GM12878 (cell line): ENCODE data around the gene TTC19. TPM values are rescaled to one million over a fixed set of nuclear protein-coding genes. Genes with fewer than 3 reads are reported as not detected.

Experiments used
- ATAC-seq: fragments of 200-7000 bp; cut with Tn5 transposase; 3 replicates; pipeline ENCODE4 v1.9.1; 2020; ENCODE audit warnings: mild to moderate bottlenecking, moderate library complexity
- BruUV-seq: library from RNA; stranded (reverse); fragments of 400-500 nt; replicated peaks from 2 replicates; lab custom pipeline; 2021; lab: Mats Ljungman, UMichigan
- CTCF ChIA-PET: fragments of 300-600 bp; sonication (Branson Sonifier 250); formaldehyde crosslinking; extraction: SDS; loops from one replicate; lab custom pipeline; 2021; ENCODE audit warnings: inconsistent platforms; lab: Yijun Ruan, JAX
- POLR2A ChIA-PET: fragments of 350-600 bp; formaldehyde crosslinking; extraction: SDS; loops from one replicate; lab custom pipeline; 2021; ENCODE audit warnings: inconsistent platforms; lab: Charles Lee
- RAD21 ChIA-PET: fragments of 300-600 bp; sonication (Branson Sonifier 250); formaldehyde crosslinking; loops from one replicate; lab custom pipeline; 2023; ENCODE audit warnings: antibody characterized with exemption; ENCODE audit not compliant: unreplicated experiment; lab: Charles Lee
- SMC1A ChIA-PET: fragments of 300-600 bp; sonication (Branson Sonifier 250); formaldehyde crosslinking; loops from one replicate; lab custom pipeline; 2023; ENCODE audit not compliant: unreplicated experiment, uncharacterized antibody; lab: Charles Lee
- DNase-seq: peaks from one replicate; pipeline ENCODE4 v3.0.0-alpha.2; 2011; ENCODE audit warnings: low read depth, low spot score
- FAIRE-seq: peaks from 3 replicates; lab custom pipeline; 2011; peaks lifted over from hg19 to GRCh38; lab: Jason Lieb, UNC
- H2AFZ ChIP-seq: 2 replicates; pipeline ENCODE4 v1.6.0; 2011; ENCODE audit warnings: low read depth, low read length, control low read depth; ENCODE audit not compliant: control insufficient read depth
- H3K27ac ChIP-seq: 2 replicates; pipeline ENCODE4 v1.5.1; 2011; ENCODE audit warnings: control low read depth; ENCODE audit not compliant: control insufficient read depth, insufficient read depth
- H3K27me3 ChIP-seq, 2 experiments: replicated peaks in 1 of 2; 2 replicates each; pipeline versions ENCODE4 v1.6.0 to v1.6.1; 2011; ENCODE audit warnings: low read length in 1 of 2; ENCODE audit not compliant: control insufficient read depth in 2 of 2, insufficient read depth in 2 of 2
- H3K36me3 ChIP-seq, 2 experiments: 2 replicates each; pipeline ENCODE4 v1.5.1; 2011; ENCODE audit warnings: low read length in 1 of 2; ENCODE audit not compliant: control insufficient read depth in 2 of 2, insufficient read depth in 2 of 2
- H3K4me1 ChIP-seq: 2 replicates; pipeline ENCODE4 v1.6.1; 2011; ENCODE audit warnings: mild to moderate bottlenecking, low read length, moderate library complexity, mixed read lengths; ENCODE audit not compliant: control insufficient read depth, insufficient read depth
- H3K4me2 ChIP-seq: 2 replicates; pipeline ENCODE4 v1.6.0; 2011; ENCODE audit warnings: control low read depth; ENCODE audit not compliant: control insufficient read depth, insufficient read depth
- H3K4me3 ChIP-seq: fragments of 200-600 bp; sonication (generic); 2 replicates; pipeline ENCODE4 v1.5.1; 2016
- H3K79me2 ChIP-seq: 2 replicates; pipeline ENCODE4 v1.6.0; 2011; ENCODE audit warnings: low read length; ENCODE audit not compliant: control insufficient read depth, insufficient read depth
- H3K9ac ChIP-seq: 2 replicates; pipeline ENCODE4 v1.8.0; 2011; ENCODE audit warnings: low read length, control low read depth, mixed read lengths; ENCODE audit not compliant: control insufficient read depth, insufficient read depth
- H3K9me3 ChIP-seq: replicated peaks from 3 replicates; pipeline ENCODE4 v1.5.1; 2011; ENCODE audit warnings: mild to moderate bottlenecking, low read length; ENCODE audit not compliant: control insufficient read depth, insufficient read depth
- H4K20me1 ChIP-seq: 2 replicates; pipeline ENCODE4 v1.6.0; 2011; ENCODE audit not compliant: control insufficient read depth, insufficient read depth
- ASH2L ChIP-seq: fragments of 300-600, 200-600 bp; sonication (generic); IDR thresholded peaks from 2 replicates; pipeline ENCODE4 v1.6.1; 2017; ENCODE audit warnings: low read depth, mild to moderate bottlenecking, borderline replicate concordance
- KLF5 ChIP-seq: fragments of 450-650 bp; IDR thresholded peaks from 2 replicates; pipeline ENCODE4 v1.6.1; 2014; ENCODE audit warnings: mild to moderate bottlenecking; ENCODE audit not compliant: partially characterized antibody
- NR2F1 ChIP-seq: fragments of 450-650 bp; conservative IDR thresholded peaks from 2 replicates; pipeline ENCODE4 v1.6.1; 2017; ENCODE audit warnings: mild to moderate bottlenecking
- SIN3A ChIP-seq: IDR thresholded peaks from 2 replicates; pipeline ENCODE4 v1.6.1; 2012; ENCODE audit warnings: low read depth, low read length, improper control_type of control experiment
- SKIL ChIP-seq: fragments of 450-650 bp; IDR thresholded peaks from 2 replicates; pipeline ENCODE4 v1.6.1; 2017; ENCODE audit warnings: mild to moderate bottlenecking, low read depth, inconsistent platforms; ENCODE audit not compliant: poor library complexity, severe bottlenecking
- SPI1 ChIP-seq: IDR thresholded peaks from 2 replicates; pipeline ENCODE4 v1.6.1; 2011; ENCODE audit warnings: low read depth, mild to moderate bottlenecking, low read length, moderate library complexity, borderline replicate concordance; ENCODE audit not compliant: insufficient read depth
- in situ Hi-C: fragments of 300-500 bp; cut with MboI; formaldehyde crosslinking; loops from 9 replicates; pipeline ENCODE4 v1.14.3; 2018; ENCODE audit warnings: mixed read lengths
- intact Hi-C: fragments of 100-400 bp; cut with micrococcal nuclease; formaldehyde crosslinking; loops from one replicate; pipeline ENCODE4 v1.14.2; 2022; ENCODE audit not compliant: unreplicated experiment
- polyA plus RNA-seq, 11 experiments: library from polyadenylated mRNA; depleted of rRNA in 4 of 11; unstranded in 6 of 11; stranded (reverse) in 5 of 11; fragments of >200 nt; fragmentation: Nextera tagmentation in 4 of 11; fragmentation: Illumina TruSeq in 1 of 11; extraction: Ambion mirVana in 4 of 11; extraction: Trizol in 1 of 11; gene quantifications; 1 replicate in 1 of 11; 2 replicates in 10 of 11; pipeline versions ENCODE4 v1.2.1 to v1.2.3, GENCODE V29; 2011 to 2016; ENCODE audit warnings: inconsistent platforms in 2 of 11, missing spikeins in 2 of 11, low read depth in 1 of 11
- total RNA-seq, 4 experiments: library from RNA; depleted of rRNA in 3 of 4; stranded (reverse); fragments of >200 nt in 3 of 4; fragmentation: Illumina TruSeq in 1 of 4; extraction: Trizol in 1 of 4; gene quantifications; 2 replicates each; pipeline versions ENCODE4 v1.2.1 to v1.2.3, GENCODE V29; 2013 to 2021

Gene TTC19
- total and polyA plus RNA-seq, 10 of the 15 experiments (the other 5 are each of a cell fraction or from before 2014, with no cell fraction given) = 5.3 to 29.8 (median 20.1) TPM

GRCh38 chr17:16068323-16068722, 68.7 kb downstream of the TTC19 start:
- Histone ChIP-seq H3K4me2 (no peak overlapping the region), H3K4me1 (no peaks in the 10 kb centered on the region), H3K27ac (no peak overlapping the region), H3K27me3 (no peaks in the 10 kb centered on the region), H3K9ac (no peak overlapping the region), H2AFZ (no peak overlapping the region), H4K20me1 (no peaks in the 10 kb centered on the region), H3K9me3 (no peaks in the 10 kb centered on the region), H3K36me3 (peaks cover 10 to 48% of the 10 kb centered on the region in 2 experiments), H3K79me2 (no peaks in the 10 kb centered on the region), H3K4me3 (no peak overlapping the region)
- no peak for ATAC-seq
- BruUV-seq = no TSS peak
- DNase-seq = no peak
- ChIA-PET POLR2A (no interaction called here), CTCF (no interaction called here), RAD21 (no interaction called here), SMC1A (no interaction called here)
- in situ Hi-C loops (no loop called here), intact Hi-C loops (no loop called here)
- FAIRE-seq = no peak
- TF ChIP-seq NR2F1 (no peak), SKIL (no peak), SIN3A (no peak), SPI1 (no peak), KLF5 (no peak), ASH2L (no peak)
